ENCODE data around the gene ITPR2. TPM values are rescaled to one million over a fixed set of nuclear protein-coding genes. Genes with fewer than 3 reads are reported as not detected.

The ITPR2 gene
- total RNA-seq, 1 experiment from 2014 or later, result 41.6 TPM

DNA sequence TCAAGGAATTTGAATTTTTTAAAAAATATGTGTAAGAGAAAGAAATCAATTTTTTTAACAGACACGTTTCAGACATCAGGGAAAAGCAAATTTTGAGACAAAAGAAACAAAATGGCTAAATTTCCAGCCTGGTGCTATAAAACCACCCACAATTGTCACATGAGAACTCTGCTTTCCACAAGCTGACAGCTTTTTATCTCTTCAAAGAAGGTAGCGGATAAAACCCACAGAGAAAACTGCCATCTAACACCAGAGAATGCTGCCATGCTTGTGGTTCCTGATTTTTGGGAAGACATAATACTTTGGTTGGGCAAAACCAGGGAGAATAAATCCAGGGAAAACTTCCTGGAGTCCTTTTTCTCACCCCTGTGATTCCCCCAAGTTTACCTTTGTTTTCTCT lies 10.3 kb upstream of the ITPR2 start:
- Mint-ChIP-seq H3K36me3 (ENCODE audit: insufficient read depth, unreplicated experiment) (no peaks in the 10 kb centered on the region), H3K4me3 (ENCODE audit: unreplicated experiment) (no peak overlapping the region), H3K27me3 (ENCODE audit: insufficient read depth, unreplicated experiment) (no peaks in the 10 kb centered on the region), H3K4me1 (ENCODE audit: low read depth, unreplicated experiment) (peaks cover 22% of the 10 kb centered on the region), H3K27ac (ENCODE audit: unreplicated experiment) (no peak overlapping the region), H3K9me3 (ENCODE audit: unreplicated experiment) (peaks cover 5% of the 10 kb centered on the region)
- intact Hi-C loops (cut with micrococcal nuclease; ENCODE audit: unreplicated experiment), result no loop called here
- Histone ChIP-seq H3K4me3 (ENCODE audit: low read depth, low read length) (no peak overlapping the region), H3K4me1 (peaks cover 14% of the 10 kb centered on the region), H3K9me3 (peaks cover 9% of the 10 kb centered on the region; the same call in 1 of the 2 replicates), H3K36me3 (ENCODE audit: control insufficient read depth, insufficient read depth, low read length) (no peaks in the 10 kb centered on the region), H3K27me3 (replicated peaks; ENCODE audit: control insufficient read depth, insufficient read depth, low read length) (no peaks in the 10 kb centered on the region)
- DNase-seq, result no peak
- ChIA-PET CTCF (interaction anchor here (2.4 kb wide), 1 partner anchor 10 kb away, joined by 15 read pairs; the partner anchor contains the start of gene ITPR2), POLR2A (interaction anchor here (0.7 to 2.0 kb wide), 2 partner anchors 10 to 401 kb away, joined by 3 to 5 read pairs; partner anchors contain the start of genes ITPR2 and STK38L)
- BruUV-seq (replicated peaks), result no TSS peak
- TF ChIP-seq CTCF (IDR thresholded peaks at IDR 0.05; ENCODE audit: insufficient read depth in 1 of 2, low read depth in 1 of 2, low read length in 1 of 2, severe bottlenecking in 1 of 2, unreplicated experiment in 1 of 2), result no peak

GRCh38 chr12:26841085-26841484 lies 8.1 kb upstream of the ITPR2 start:
- H3K27me3 ChIP-seq (replicated peaks; ENCODE audit: control insufficient read depth, insufficient read depth, low read length), result no peaks in the 10 kb centered on the region
- H3K4me3 Mint-ChIP-seq (ENCODE audit: unreplicated experiment), result no peak overlapping the region
- no peak for DNase-seq
- no peaks in the 10 kb centered on the region for H3K36me3 Mint-ChIP-seq (ENCODE audit: insufficient read depth, unreplicated experiment)
- peaks cover 12% of the 10 kb centered on the region for H3K9me3 Mint-ChIP-seq (ENCODE audit: unreplicated experiment)
- ChIA-PET CTCF (interaction anchor here (0.7 kb wide), 1 partner anchor 431 kb away, joined by 4 read pairs; no protein-coding TSS in a partner anchor), POLR2A (no interaction called here)
- TF ChIP-seq CTCF (IDR thresholded peaks at IDR 0.05; ENCODE audit: insufficient read depth in 1 of 2, low read depth in 1 of 2, low read length in 1 of 2, severe bottlenecking in 1 of 2, unreplicated experiment in 1 of 2), result no peak
- intact Hi-C loops (cut with micrococcal nuclease; ENCODE audit: unreplicated experiment), result no loop called here
- peaks cover 9% of the 10 kb centered on the region; the same call in 1 of the 2 replicates for H3K9me3 ChIP-seq
- no TSS peak for BruUV-seq (replicated peaks)
- H3K4me1 Mint-ChIP-seq (ENCODE audit: low read depth, unreplicated experiment), result peaks cover 15% of the 10 kb centered on the region
- no peaks in the 10 kb centered on the region for H3K27me3 Mint-ChIP-seq (ENCODE audit: insufficient read depth, unreplicated experiment)
- H3K36me3 ChIP-seq (ENCODE audit: control insufficient read depth, insufficient read depth, low read length), result no peaks in the 10 kb centered on the region
- no peak overlapping the region for H3K4me3 ChIP-seq (ENCODE audit: low read depth, low read length)
- peaks cover 10% of the 10 kb centered on the region for H3K4me1 ChIP-seq
- no peak overlapping the region for H3K27ac Mint-ChIP-seq (ENCODE audit: unreplicated experiment)

DNA sequence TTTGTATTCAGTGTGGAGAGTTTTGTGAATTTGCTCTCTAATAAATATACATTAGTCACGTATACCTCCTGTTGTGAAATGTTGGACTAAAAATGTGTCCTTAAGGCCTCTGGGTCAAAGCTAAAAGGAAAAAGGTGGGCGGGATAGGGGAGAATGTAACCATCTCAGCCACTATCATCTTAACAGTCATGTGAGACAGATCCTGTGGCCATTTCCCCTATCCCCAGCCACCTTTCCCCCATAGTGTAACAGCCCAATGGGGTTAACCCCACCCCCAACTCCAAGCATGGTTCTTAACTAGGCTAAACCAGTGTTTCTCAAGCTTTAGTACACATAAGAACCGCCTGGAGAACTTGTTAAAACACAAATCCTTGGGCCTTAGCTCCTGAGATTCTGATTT lies 6.5 kb upstream of the ITPR2 start:
- BruUV-seq (replicated peaks), result no TSS peak
- Mint-ChIP-seq H3K27ac (ENCODE audit: unreplicated experiment) (no peak overlapping the region), H3K4me1 (ENCODE audit: low read depth, unreplicated experiment) (peaks cover 7% of the 10 kb centered on the region), H3K36me3 (ENCODE audit: insufficient read depth, unreplicated experiment) (no peaks in the 10 kb centered on the region), H3K27me3 (ENCODE audit: insufficient read depth, unreplicated experiment) (no peaks in the 10 kb centered on the region), H3K9me3 (ENCODE audit: unreplicated experiment) (peaks cover 12% of the 10 kb centered on the region), H3K4me3 (ENCODE audit: unreplicated experiment) (no peak overlapping the region)
- Histone ChIP-seq H3K9me3 (peaks cover 9% of the 10 kb centered on the region; the same call in 1 of the 2 replicates), H3K4me1 (no peaks in the 10 kb centered on the region), H3K4me3 (ENCODE audit: low read depth, low read length) (no peak overlapping the region), H3K36me3 (ENCODE audit: control insufficient read depth, insufficient read depth, low read length) (no peaks in the 10 kb centered on the region), H3K27me3 (replicated peaks; ENCODE audit: control insufficient read depth, insufficient read depth, low read length) (no peaks in the 10 kb centered on the region)
- DNase-seq, result no peak
- ChIA-PET POLR2A (no interaction called here), CTCF (interaction anchor here (0.6 kb wide), 1 partner anchor 1319 kb away, joined by 3 read pairs; no protein-coding TSS in a partner anchor)
- intact Hi-C loops (cut with micrococcal nuclease; ENCODE audit: unreplicated experiment), result loop anchor here (10.0 kb wide), 1 partner anchor 725 kb away; no protein-coding TSS in a partner anchor
- no peak for TF ChIP-seq CTCF (IDR thresholded peaks at IDR 0.05; ENCODE audit: insufficient read depth in 1 of 2, low read depth in 1 of 2, low read length in 1 of 2, severe bottlenecking in 1 of 2, unreplicated experiment in 1 of 2)

All from Caco-2 (cell line).